ENCODE measurements around the gene TIGD7.
"Not testable (repeated sequence)": the region's sequence is repeated elsewhere in the genome, so short reads cannot be mapped to it uniquely, and the experiment has no call there.

TIGD7 gene

DNA sequence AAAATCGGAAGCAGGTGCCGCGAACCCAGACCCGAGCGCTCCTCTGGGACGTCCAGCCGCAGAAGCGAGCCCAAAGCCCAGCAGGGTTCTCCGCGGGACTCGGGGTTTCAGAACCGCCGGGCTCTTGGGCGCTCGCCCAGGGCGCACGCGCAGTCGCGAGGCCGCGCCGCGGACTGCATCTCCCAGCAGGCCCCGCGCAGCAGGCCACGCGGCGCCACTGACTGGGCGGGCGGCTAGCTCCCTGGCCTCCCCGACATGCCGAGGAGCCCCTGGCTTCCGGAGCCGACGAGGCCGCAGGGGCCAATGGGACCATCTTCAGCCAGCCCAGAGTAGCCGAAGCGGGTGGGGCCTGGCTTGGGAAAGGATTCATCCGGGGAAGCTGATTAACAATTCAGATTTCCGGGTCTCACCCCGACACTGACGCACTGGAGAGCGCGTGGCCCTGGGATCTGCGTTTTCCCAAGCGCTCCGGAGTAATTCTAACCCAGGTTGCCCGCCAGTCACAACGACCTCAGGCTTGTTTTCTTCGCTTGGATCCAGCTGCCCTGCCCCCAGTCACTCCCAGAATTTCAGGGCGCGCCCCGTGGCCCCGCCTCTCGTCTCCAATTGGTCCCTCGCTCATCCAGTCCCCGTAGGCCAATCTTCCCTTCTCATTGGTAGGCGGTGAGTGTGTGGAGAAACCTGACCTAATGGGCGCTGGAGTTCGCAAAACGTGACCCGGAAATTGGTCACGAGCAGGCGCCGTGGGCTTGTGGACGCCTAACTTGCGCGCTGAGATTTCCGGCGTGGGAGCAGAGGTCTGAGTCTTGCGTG is 22.3 kb downstream of the TIGD7 start, which contains the start of gene ZNF263:
ZNF263 (plus strand) TSS at position 762 of the 813 bp plus-strand sequence. CDS start 328 bp downstream, outside the sequence.
- DNase-seq (ENCODE audit: low spot score), result peak; percentile 98

DNA sequence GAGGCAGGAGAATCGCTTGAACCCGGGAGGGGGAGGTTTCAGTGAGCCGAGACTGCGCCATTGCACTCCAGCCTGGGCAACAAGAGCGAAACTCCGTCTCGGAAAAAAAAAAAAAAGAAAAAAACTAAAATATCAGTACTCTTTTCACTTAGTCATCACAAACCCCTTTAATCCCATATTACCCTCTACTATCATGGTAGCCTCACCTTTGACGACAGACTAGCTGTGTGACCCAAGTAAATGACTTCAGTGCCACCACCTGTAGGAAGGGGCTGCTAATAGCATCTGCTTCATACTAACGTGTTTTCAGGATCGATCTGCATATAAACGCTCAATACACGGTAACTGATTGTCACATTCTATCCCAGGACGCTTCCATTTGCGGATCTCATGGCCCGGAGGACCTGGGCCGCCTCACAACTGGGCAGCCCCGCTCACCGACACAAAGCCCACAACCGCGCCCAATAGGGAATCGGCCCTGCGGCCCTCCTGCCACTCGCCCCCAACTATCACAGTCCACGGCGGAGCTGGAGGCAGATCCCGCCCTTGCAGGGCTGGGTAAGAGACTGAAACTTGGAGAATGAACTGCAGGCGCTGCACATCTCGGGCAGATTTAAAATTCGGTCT is 23.0 kb downstream of the TIGD7 start:
- DNase-seq (ENCODE audit: low spot score), result no peak

DNA sequence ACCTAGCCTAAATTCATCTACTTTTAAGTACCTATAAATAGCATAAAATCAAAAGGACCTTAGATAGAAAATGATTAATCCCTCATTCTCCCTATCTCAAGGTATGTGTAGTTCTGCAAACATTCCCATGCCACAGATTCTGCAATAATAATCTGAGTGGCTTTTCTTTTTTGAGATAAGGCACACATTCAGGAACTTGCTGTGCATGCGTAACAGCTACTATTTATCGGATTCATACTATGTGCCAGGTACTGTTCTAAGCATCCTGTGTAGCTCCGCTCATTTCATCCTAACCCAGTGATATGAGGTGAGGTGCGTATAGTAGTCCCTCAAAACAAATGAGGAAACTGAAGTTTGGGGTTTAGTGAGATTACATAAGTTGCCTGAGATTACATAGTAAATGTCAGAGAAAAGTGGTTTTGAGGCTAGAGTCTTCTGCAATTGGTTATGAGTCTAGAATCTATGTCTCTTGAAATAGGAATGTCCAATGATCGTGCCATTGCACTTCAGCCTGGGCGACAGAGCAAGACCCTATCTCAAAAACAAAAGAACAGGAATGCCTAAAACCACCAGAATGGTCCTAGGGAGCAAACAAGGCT is 23.9 kb downstream of the TIGD7 start:
- no peak for DNase-seq (ENCODE audit: low spot score)

DNA sequence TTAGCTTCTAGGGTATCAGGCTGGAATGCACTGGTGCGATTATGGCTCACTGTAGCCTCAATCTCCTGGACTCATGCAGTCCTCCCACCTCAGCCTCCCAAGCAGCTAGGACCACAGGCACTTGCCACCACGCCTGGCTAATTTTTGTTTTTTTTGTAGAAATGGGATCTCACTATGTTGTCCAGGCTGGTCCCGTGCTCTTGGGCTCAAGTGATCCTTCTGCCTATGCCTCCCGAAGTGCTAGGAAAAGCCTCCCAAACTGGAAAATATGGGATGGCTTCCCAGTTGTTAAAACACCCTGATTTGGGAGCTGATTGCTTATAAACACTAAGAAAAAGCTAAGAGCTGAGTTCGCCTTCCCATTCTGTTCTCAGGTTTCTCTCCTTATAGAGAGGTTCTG is 28.6 kb downstream of the TIGD7 start:
- peak; percentile 15 for DNase-seq (ENCODE audit: low spot score)

DNA sequence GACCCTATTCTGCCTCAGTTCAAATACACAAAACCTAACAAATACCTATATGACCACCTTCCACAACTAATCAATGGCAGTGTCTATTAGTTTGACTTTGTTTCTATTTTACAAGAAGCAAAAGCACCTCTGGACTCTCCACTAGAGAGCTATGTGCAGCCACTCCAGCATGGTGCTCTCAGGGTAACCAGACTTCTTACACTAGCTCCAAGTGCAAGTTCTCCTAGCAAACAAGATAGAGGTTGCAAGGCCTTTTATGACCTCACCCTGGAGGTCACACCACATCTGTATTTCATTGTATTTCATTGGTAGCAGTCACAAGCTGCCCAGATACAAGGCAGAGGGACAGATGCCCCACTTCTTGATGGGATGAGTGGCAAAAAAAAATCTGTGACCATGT is 30.3 kb downstream of the TIGD7 start:
- no peak for DNase-seq (ENCODE audit: low spot score)

- no peak for DNase-seq (ENCODE audit: low spot score)
Measured at GRCh38 chr16:3274490-3274889, 30.7 kb downstream of the TIGD7 start.

GRCh38 chr16:3271281-3271680 is 33.9 kb downstream of the TIGD7 start:
- DNase-seq (ENCODE audit: low spot score), result not testable (repeated sequence)

- DNase-seq (ENCODE audit: low spot score), result not testable (repeated sequence)
Measured at GRCh38 chr16:3270718-3271117, 34.5 kb downstream of the TIGD7 start.

- DNase-seq (ENCODE audit: low spot score), result no peak
Measured at GRCh38 chr16:3268294-3268693, 36.9 kb downstream of the TIGD7 start.

- no peak for DNase-seq (ENCODE audit: low spot score)
Measured at GRCh38 chr16:3266873-3267537, 38.2 kb downstream of the TIGD7 start.

- peak; percentile 98 for DNase-seq (ENCODE audit: low spot score)
Measured at GRCh38 chr16:3264137-3265036, 40.8 kb downstream of the TIGD7 start.

DNA sequence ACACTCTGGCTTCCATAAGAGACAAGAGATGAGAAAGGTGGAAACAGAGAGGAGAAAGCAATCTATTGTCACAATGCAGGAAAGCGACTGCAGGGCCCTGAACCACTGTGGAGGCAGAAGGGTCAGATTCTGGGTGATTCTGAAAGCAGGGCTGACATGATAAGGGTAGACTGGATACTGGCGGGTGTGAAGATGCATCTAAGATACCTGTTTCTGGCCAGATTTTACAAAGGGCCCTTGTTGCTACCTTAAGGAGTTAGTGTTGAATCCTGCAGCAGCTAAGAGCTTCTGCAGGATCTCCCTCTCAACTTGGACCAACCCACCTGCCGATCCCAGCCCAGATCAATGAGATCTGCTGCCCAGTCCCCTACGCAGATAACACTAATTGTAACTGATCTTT is 42.7 kb downstream of the TIGD7 start:
- no peak for DNase-seq (ENCODE audit: low spot score)

DNA sequence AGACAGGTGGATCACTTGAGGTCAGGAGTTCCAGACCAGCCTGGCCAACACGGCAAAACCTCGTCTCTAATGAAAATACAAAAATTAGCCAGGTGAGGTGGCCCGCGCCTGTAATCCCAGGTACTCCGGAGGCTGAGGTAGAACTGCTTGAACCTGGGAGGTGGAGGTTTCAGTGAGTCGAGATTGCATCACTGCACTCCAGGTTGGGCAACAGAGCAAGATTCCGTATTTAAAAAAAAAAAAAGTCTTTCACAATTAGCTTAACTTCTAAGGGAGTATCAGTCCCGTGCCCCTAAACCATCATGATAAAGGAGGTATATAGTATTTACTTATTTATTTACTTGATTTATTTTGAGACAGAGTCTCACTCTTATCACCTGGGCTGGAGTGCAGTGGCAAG is 45.4 kb downstream of the TIGD7 start:
- no peak for DNase-seq (ENCODE audit: low spot score)

DNA sequence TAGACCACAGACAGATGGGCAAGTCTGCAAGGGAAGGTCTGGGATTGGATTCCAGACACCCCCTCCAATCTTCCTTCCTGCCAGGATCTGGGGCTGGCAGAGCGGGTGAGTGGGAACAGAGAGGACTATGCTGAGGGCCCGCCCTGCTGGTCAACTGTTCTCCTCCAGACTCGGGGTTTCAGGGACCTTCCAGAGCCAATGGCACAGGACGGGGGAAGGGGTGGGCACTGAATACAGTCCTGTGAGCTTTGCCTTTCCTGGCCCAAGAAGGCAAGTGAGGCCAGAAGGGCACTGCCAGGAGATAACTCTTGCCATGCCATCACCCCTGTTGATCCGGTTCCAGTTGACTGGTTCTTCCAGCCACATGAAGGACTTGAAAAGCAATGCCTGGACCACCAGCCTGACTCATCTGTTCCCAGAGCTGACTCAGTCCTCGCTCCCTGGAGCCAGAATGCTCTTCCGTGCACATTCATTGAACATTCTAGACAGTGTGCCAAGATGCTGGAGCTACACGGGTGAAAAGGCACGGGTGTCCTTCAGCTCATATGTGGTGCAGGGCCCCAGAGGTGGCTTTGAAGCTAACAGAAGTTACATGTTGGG is 48.3 kb downstream of the TIGD7 start:
- DNase-seq (ENCODE audit: low spot score), result no peak

GRCh38 chr16:3256146-3256865 is 48.9 kb downstream of the TIGD7 start, which contains the start of gene MEFV:
MEFV (minus strand) TSS chr16:3256633; CDS start chr16:3256587, 46 bp downstream.
- DNase-seq (ENCODE audit: low spot score), result no peak

DNA sequence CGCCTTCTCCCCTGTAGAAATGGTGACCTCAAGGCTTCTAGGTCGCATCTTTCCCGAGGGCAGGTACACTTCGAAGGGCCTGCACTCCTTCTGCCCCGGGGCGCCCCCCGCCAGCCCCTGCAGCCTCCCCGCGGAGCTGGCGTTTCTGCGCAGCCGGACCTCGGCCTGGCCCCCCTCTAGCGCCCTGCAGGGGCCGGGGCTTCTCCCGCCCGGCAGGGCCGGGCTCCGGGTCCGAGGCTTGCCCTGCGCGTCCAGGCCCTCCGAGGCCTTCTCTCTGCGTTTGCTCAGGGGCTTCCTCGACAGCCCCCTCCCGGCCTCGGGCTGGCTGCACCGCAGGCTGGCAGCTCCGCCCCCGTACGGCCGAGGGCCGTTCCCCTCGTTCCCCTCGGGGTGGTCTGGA is 50.9 kb downstream of the TIGD7 start:
- DNase-seq (ENCODE audit: low spot score), result no peak

DNA sequence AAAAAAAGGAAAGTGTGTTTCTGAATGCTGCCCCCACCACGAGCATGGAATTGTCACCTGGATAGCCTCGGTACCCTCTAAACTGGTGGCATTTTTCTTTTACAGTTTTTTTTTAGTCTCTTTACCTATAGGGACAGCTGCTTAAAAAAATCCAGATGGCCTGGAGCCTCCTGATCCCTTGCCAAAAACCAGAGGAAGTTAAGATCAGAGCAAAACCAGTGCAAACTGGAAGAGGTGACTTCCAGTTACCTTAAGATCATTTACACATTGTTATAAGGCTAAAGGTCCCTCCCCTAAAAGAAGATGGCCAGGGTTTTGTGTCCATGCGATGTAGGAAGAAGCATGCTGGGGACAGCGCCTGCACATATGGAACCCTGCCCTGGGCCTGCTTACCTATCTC is 52.3 kb downstream of the TIGD7 start:
- DNase-seq (ENCODE audit: low spot score), result no peak

- no peak for DNase-seq (ENCODE audit: low spot score)
Measured at GRCh38 chr16:3249451-3249850, 55.8 kb downstream of the TIGD7 start.

GRCh38 chr16:3249020-3249419 is 56.2 kb downstream of the TIGD7 start:
- no peak for DNase-seq (ENCODE audit: low spot score)

Data from left forelimb (tissue), 1 donor.